CD4-positive, alpha-beta T cell (primary cell): ENCODE data around the gene KCNQ4. TPM values are rescaled to one million over a fixed set of nuclear protein-coding genes. Genes with fewer than 3 reads are reported as not detected.

Experiments used
- ATAC-seq: fragments of 200-7000 bp; cut with Tn5 transposase; one replicate; pipeline ENCODE4 v1.10.0; 2022; ENCODE audit warnings: mild to moderate bottlenecking; ENCODE audit not compliant: poor library complexity
- CTCF ChIA-PET: fragments of 350-600 bp; sonication (Branson Sonifier 250); formaldehyde crosslinking; loops from one replicate; lab custom pipeline; 2021; ENCODE audit warnings: antibody characterized with exemption, inconsistent platforms; lab: Charles Lee
- POLR2A ChIA-PET: fragments of 350-600 bp; sonication (Branson Sonifier 250); formaldehyde crosslinking; loops from one replicate; lab custom pipeline; 2021; ENCODE audit warnings: antibody characterized with exemption, inconsistent platforms; lab: Charles Lee
- DNase-seq, 14 experiments: peaks; one replicate each; pipeline ENCODE4 v3.0.0-alpha.2; 2013 to 2020; ENCODE audit warnings: mixed read lengths in 2 of 14
- H3K27ac ChIP-seq, 2 donors: one replicate each; pipeline versions ENCODE4 v1.5.1 to v1.7.0; 2013; ENCODE audit warnings: low read length in 2 of 2, low read depth in 1 of 2, mild to moderate bottlenecking in 1 of 2
- H3K27me3 ChIP-seq, 2 experiments: 1 replicate in 1 of 2; 2 replicates in 1 of 2; pipeline versions ENCODE4 v1.6.1 to v1.7.0; 2013; ENCODE audit warnings: low read length in 2 of 2, control low read depth in 1 of 2, mild to moderate bottlenecking in 1 of 2, moderate library complexity in 1 of 2; ENCODE audit not compliant: insufficient read depth in 2 of 2, control insufficient read depth in 1 of 2
- H3K36me3 ChIP-seq: one replicate; pipeline ENCODE4 v1.6.1; 2013; ENCODE audit warnings: low read length, control low read depth; ENCODE audit not compliant: insufficient read depth
- H3K4me1 ChIP-seq: one replicate; pipeline ENCODE4 v1.6.1; 2013; ENCODE audit warnings: low read length, control low read depth; ENCODE audit not compliant: insufficient read depth
- H3K4me3 ChIP-seq: one replicate; pipeline ENCODE4 v1.5.1; 2013; ENCODE audit warnings: mild to moderate bottlenecking, low read length, moderate library complexity
- H3K9me3 ChIP-seq, 2 experiments: 1 replicate in 1 of 2; 2 replicates in 1 of 2; pipeline versions ENCODE4 v1.6.1 to v1.7.0; 2013; ENCODE audit warnings: low read length in 2 of 2, mild to moderate bottlenecking in 2 of 2, control low read depth in 1 of 2, moderate library complexity in 1 of 2; ENCODE audit not compliant: control insufficient read depth in 1 of 2, insufficient read depth in 1 of 2
- H3K27ac Mint-ChIP-seq: one replicate; pipeline ENCODE4 v1.8.0; 2020; ENCODE audit warnings: mixed read lengths
- H3K27me3 Mint-ChIP-seq: one replicate; pipeline ENCODE4 v1.8.0; 2021; ENCODE audit warnings: mixed read lengths
- H3K36me3 Mint-ChIP-seq: one replicate; pipeline ENCODE4 v1.8.0; 2021; ENCODE audit warnings: low read depth, mixed read lengths
- H3K4me1 Mint-ChIP-seq: one replicate; pipeline ENCODE4 v1.8.0; 2021; ENCODE audit warnings: low read depth, mixed read lengths
- H3K4me3 Mint-ChIP-seq: one replicate; pipeline ENCODE4 v1.8.0; 2020; ENCODE audit warnings: mild to moderate bottlenecking, mixed read lengths
- H3K9me3 Mint-ChIP-seq: one replicate; pipeline ENCODE4 v1.8.0; 2020; ENCODE audit warnings: mixed read lengths
- CTCF ChIP-seq: fragments of 200-600 bp; IDR thresholded peaks from one replicate; pipeline ENCODE4 v1.8.0; 2022; ENCODE audit warnings: antibody characterized with exemption, mild to moderate bottlenecking
- intact Hi-C, 2 experiments: fragments of 100-400 bp; cut with DNase I in 1 of 2; cut with micrococcal nuclease in 1 of 2; formaldehyde crosslinking; loops; one replicate each; pipeline versions ENCODE4 v1.15.1 to v1.9.0; 2023 to 2025; cut with DNase I, micrococcal nuclease
- total RNA-seq, 174 experiments: library from RNA in 2 of 174; stranded (reverse) in 2 of 174; gene quantifications; one replicate each; pipeline ENCODE4 v1.2.3 and lab custom pipeline; 2021 to 2026

KCNQ4 gene
- total RNA-seq, 2 experiments from 2014 or later: 0.25 to 0.30 TPM

GRCh38 chr1:40798366-40799281, 15.0 kb downstream of the KCNQ4 start:
- intact Hi-C loops: no loop called here
- Histone ChIP-seq H3K4me3 (no peak overlapping the region), H3K9me3 (peaks cover 0 to 3% of the 10 kb centered on the region in 2 experiments), H3K27ac (no peak overlapping the region), H3K27me3 (no peaks in the 10 kb centered on the region), H3K4me1 (peaks cover 52% of the 10 kb centered on the region), H3K36me3 (no peaks in the 10 kb centered on the region)
- TF ChIP-seq CTCF: no peak
- H3K27ac Mint-ChIP-seq: no peak overlapping the region
- H3K9me3 Mint-ChIP-seq: no peaks in the 10 kb centered on the region
- no peaks in the 10 kb centered on the region for H3K27me3 Mint-ChIP-seq
- ATAC-seq (no peak), DNase-seq (no peak)
- H3K4me1 Mint-ChIP-seq: peaks cover 49% of the 10 kb centered on the region
- H3K4me3 Mint-ChIP-seq: no peak overlapping the region
- ChIA-PET CTCF (interaction anchor here (1.2 to 2.0 kb wide), 2 partner anchors 24 to 51 kb away, joined by 3 to 6 read pairs; no protein-coding TSS in a partner anchor), POLR2A (interaction anchor here (2.2 kb wide), 1 partner anchor 63 kb away, joined by 9 read pairs; the partner anchor contains the start of gene CITED4)
- no peaks in the 10 kb centered on the region for H3K36me3 Mint-ChIP-seq

GRCh38 chr1:40799351-40799867, 15.8 kb downstream of the KCNQ4 start:
- no peak for TF ChIP-seq CTCF
- H3K36me3 Mint-ChIP-seq: no peaks in the 10 kb centered on the region
- intact Hi-C loops: no loop called here
- Histone ChIP-seq H3K27me3 (no peaks in the 10 kb centered on the region), H3K9me3 (peaks cover 0 to 3% of the 10 kb centered on the region in 2 experiments), H3K4me3 (no peak overlapping the region), H3K27ac (no peak overlapping the region), H3K36me3 (no peaks in the 10 kb centered on the region), H3K4me1 (peaks cover 52% of the 10 kb centered on the region)
- no peak for DNase-seq
- no peak overlapping the region for H3K27ac Mint-ChIP-seq
- no peak for ATAC-seq
- H3K9me3 Mint-ChIP-seq: no peaks in the 10 kb centered on the region
- H3K4me1 Mint-ChIP-seq: peaks cover 49% of the 10 kb centered on the region
- CTCF ChIA-PET: interaction anchor here (1.2 to 2.0 kb wide), 2 partner anchors 25 to 50 kb away, joined by 3 to 6 read pairs; no protein-coding TSS in a partner anchor
- POLR2A ChIA-PET: no interaction called here
- no peak overlapping the region for H3K4me3 Mint-ChIP-seq
- no peaks in the 10 kb centered on the region for H3K27me3 Mint-ChIP-seq

GRCh38 chr1:40801742-40802077, 18.1 kb downstream of the KCNQ4 start:
- Mint-ChIP-seq H3K9me3 (no peaks in the 10 kb centered on the region), H3K4me3 (peak overlapping the region; percentile 84), H3K36me3 (no peaks in the 10 kb centered on the region), H3K27me3 (no peaks in the 10 kb centered on the region), H3K27ac (peak overlapping the region; percentile 81), H3K4me1 (peaks cover 36% of the 10 kb centered on the region)
- no peaks in the 10 kb centered on the region for H3K36me3 ChIP-seq
- ChIA-PET CTCF (interaction anchor here (0.8 kb wide), 1 partner anchor 111 kb away, joined by 3 read pairs; the partner anchor contains the start of gene NFYC), POLR2A (interaction anchor here (4.8 kb wide), 1 partner anchor 60 kb away, joined by 21 read pairs; the partner anchor contains the start of gene CITED4)
- DNase-seq (no peak), ATAC-seq (no peak)
- TF ChIP-seq CTCF: no peak
- no peaks in the 10 kb centered on the region for H3K27me3 ChIP-seq
- H3K27ac ChIP-seq: no peak overlapping the region
- H3K4me1 ChIP-seq: peaks cover 34% of the 10 kb centered on the region
- peak overlapping the region; percentile 53 for H3K4me3 ChIP-seq
- intact Hi-C loops: loop anchor here (1.0 to 10.0 kb wide), 5 partner anchors 17 to 553 kb away; partner anchors contain the start of genes CITED4 (in 1 of the 2), NFYC (in 1 of the 2) and RIMS3 (in 1 of the 2)
- peaks cover 0 to 3% of the 10 kb centered on the region in 2 experiments for H3K9me3 ChIP-seq
